HG02973 (cell line): ENCODE measurements around the gene NMNAT2.
"Not testable (repeated sequence)": the region's sequence is repeated elsewhere in the genome, so short reads cannot be mapped to it uniquely, and the experiment has no call there.

ENCODE experiments used
- ATAC-seq: cut with Tn5 transposase; IDR thresholded peaks from one replicate; pipeline ENCODE4 v1.9.1; 2021; ENCODE audit warnings: moderate library complexity; ENCODE audit not compliant: unreplicated experiment

The NMNAT2 gene

GRCh38 chr1:183290628-183291027 lies 127.6 kb downstream of the NMNAT2 start:
- no peak for ATAC-seq

GRCh38 chr1:183289051-183289496 lies 129.1 kb downstream of the NMNAT2 start:
- ATAC-seq: no peak

- no peak for ATAC-seq
Observed at GRCh38 chr1:183288583-183288982, 129.6 kb downstream of the NMNAT2 start.

- ATAC-seq: no peak
Observed at GRCh38 chr1:183287191-183287675, 130.9 kb downstream of the NMNAT2 start.

GRCh38 chr1:183285746-183286145 lies 132.4 kb downstream of the NMNAT2 start:
- ATAC-seq: no peak

GRCh38 chr1:183285256-183285655 lies 132.9 kb downstream of the NMNAT2 start:
- no peak for ATAC-seq

GRCh38 chr1:183284086-183284485 lies 134.1 kb downstream of the NMNAT2 start:
- no peak for ATAC-seq

GRCh38 chr1:183283286-183283685 lies 134.9 kb downstream of the NMNAT2 start:
- ATAC-seq: no peak

- ATAC-seq: no peak
Observed at GRCh38 chr1:183282101-183282855, 135.9 kb downstream of the NMNAT2 start.

- ATAC-seq: peak; percentile 58
Observed at GRCh38 chr1:183281553-183282091, 136.6 kb downstream of the NMNAT2 start.

GRCh38 chr1:183281039-183281438 lies 137.1 kb downstream of the NMNAT2 start:
- ATAC-seq: no peak

GRCh38 chr1:183279835-183280234 lies 138.3 kb downstream of the NMNAT2 start:
- no peak for ATAC-seq

GRCh38 chr1:183278739-183279591 lies 139.2 kb downstream of the NMNAT2 start:
- ATAC-seq: no peak

GRCh38 chr1:183277821-183278738 lies 140.1 kb downstream of the NMNAT2 start:
- ATAC-seq: no peak

GRCh38 chr1:183276386-183277080 lies 141.6 kb downstream of the NMNAT2 start:
- ATAC-seq: no peak

- no peak for ATAC-seq
Observed at GRCh38 chr1:183275322-183275721, 142.9 kb downstream of the NMNAT2 start.

GRCh38 chr1:183274836-183275235 lies 143.3 kb downstream of the NMNAT2 start:
- no peak for ATAC-seq

- ATAC-seq: not testable (repeated sequence)
Observed at GRCh38 chr1:183273984-183274383, 144.2 kb downstream of the NMNAT2 start.

- ATAC-seq: no peak
Observed at GRCh38 chr1:183273300-183273699, 144.9 kb downstream of the NMNAT2 start.

GRCh38 chr1:183272390-183272848 lies 145.8 kb downstream of the NMNAT2 start:
- no peak for ATAC-seq
